Epithelial cell of esophagus (primary cell): ENCODE data around the gene KANTR.

ENCODE experiments used
- DNase-seq: peaks from one replicate; pipeline ENCODE4 v3.0.0; 2010; ENCODE audit warnings: low read depth
- H3K4me3 ChIP-seq: 2 replicates; pipeline ENCODE4 v1.5.1; 2011; ENCODE audit warnings: mild to moderate bottlenecking, low read length, control low read depth
- TF ChIP-seq, protein P1 (sequence below): IDR thresholded peaks from 2 replicates; pipeline ENCODE4 v1.5.1; 2011; ENCODE audit warnings: low read depth, mild to moderate bottlenecking, low read length, control low read depth, inconsistent platforms; ENCODE audit not compliant: insufficient read depth; ENCODE audit errors: missing control alignments

The KANTR gene

DNA sequence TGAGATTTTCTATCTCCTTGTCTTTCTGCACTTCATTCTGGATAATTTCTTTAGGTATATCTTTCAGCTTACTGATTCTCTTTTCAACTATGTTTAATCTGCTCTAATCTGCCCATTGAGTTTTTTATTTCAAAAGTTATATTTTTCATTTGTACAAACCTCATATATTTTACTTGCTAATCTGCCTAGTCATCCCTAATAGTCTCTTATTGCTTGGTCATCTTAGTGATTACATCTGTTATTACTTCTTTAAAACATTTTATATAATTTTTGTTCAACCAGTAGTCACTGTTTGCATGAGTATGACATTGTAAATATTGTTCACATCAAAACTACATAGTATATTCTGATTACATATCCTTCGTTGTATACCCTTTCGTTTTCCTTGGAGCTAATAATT, 32.4 kb downstream of the KANTR start:
- no peak for DNase-seq
- TF ChIP-seq, protein P1, sequence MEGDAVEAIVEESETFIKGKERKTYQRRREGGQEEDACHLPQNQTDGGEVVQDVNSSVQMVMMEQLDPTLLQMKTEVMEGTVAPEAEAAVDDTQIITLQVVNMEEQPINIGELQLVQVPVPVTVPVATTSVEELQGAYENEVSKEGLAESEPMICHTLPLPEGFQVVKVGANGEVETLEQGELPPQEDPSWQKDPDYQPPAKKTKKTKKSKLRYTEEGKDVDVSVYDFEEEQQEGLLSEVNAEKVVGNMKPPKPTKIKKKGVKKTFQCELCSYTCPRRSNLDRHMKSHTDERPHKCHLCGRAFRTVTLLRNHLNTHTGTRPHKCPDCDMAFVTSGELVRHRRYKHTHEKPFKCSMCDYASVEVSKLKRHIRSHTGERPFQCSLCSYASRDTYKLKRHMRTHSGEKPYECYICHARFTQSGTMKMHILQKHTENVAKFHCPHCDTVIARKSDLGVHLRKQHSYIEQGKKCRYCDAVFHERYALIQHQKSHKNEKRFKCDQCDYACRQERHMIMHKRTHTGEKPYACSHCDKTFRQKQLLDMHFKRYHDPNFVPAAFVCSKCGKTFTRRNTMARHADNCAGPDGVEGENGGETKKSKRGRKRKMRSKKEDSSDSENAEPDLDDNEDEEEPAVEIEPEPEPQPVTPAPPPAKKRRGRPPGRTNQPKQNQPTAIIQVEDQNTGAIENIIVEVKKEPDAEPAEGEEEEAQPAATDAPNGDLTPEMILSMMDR = no peak
- no peak overlapping the region for H3K4me3 ChIP-seq

DNA sequence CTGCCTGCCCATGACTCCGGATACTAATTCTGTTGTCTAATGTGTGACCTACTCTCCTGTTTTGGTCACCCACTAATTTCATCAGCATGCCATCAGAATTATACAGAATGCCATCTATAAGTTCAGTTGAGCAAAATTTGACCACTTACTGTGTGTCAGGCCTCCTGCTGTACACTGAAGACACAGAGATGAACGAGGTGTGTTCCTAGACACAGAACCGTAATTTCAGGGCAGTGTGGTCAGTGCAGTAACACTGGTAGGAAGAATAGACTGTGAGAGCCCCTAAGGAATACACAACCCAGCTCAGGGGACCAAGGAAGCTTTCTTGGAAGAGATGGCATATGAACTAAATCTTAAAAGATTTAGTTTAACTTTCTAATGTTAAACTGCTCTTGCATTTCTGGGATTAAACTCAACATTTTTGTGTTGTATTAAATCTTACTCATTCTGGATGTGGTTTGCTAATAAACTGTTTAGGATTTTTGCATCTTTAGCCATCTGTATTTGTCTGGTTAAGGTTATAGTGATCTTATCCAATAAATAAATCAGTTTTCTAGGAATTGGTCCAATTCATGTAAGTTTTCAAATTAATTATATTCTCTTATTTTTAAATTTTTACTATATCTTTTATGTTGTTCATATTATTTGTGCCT, 34.3 kb downstream of the KANTR start:
- TF ChIP-seq, protein P1 = no peak
- no peak for DNase-seq
- H3K4me3 ChIP-seq = no peak overlapping the region

DNA sequence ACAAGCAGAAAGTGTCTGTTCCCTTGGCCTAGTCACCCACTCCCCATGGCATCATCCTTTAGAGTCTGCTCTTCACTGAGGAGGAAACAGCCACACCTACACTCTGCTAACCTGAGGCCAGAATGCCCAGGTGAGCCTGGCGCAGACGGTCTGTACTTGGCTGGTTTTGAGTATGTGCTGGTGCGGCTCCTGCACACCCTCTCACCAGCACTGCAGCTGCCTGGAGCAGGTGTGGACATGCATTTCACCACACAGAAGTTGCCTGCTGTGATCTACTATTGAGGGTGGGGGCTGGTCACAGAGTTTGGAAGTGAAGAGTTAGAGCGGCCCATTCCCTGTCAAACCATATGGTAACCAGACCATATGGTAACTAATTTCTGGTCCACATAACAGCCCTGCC, 39.5 kb downstream of the KANTR start:
- TF ChIP-seq, protein P1 = no peak
- peak overlapping the region; percentile 3 for H3K4me3 ChIP-seq
- DNase-seq = peak; percentile 76

GRCh38 chrX:53135581-53135980, 41.6 kb downstream of the KANTR start:
- TF ChIP-seq, protein P1 = no peak
- H3K4me3 ChIP-seq = no peak overlapping the region
- no peak for DNase-seq

DNA sequence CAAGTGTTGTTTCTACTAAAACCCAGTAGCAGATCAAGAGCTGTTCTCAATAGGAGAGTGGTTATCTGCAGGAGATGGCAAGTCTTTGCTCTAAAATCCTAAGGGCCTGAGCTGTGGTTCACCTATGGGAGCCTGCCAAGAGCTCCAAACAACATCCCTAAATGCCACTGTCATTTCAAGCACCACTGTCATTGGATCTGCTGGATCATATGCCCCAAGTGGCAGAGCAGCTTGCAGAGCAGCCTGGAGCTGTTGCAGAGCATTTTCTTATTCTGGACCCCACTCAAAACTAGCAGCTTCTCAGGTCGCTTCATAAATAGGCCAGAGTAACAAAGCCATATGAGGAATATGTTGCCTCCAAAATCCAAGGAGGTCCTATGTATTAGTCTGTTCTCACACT, 59.6 kb downstream of the KANTR start:
- TF ChIP-seq, protein P1 = no peak
- no peak overlapping the region for H3K4me3 ChIP-seq
- DNase-seq = no peak

- DNase-seq = no peak
- TF ChIP-seq, protein P1 = no peak
- no peak overlapping the region for H3K4me3 ChIP-seq
Observed at GRCh38 chrX:53155512-53156206, 61.7 kb downstream of the KANTR start.

DNA sequence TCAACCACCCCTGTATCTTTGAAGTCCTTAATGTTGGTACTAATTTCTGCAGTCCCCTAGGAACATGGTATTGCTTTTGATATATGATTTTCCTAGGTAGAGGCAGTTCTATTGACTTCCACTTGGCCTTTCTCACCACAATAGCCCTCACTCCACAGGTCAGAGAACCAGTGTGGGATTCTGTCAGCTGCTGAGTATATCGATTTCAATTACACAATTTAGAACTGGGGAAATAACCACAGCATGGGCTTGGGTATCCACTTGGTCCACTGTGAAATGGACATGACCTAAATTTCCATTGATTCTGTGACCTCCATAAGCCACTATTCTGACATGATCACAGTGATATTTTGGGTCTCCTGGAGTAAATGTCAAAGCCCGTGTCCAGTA, 62.3 kb downstream of the KANTR start:
- no peak overlapping the region for H3K4me3 ChIP-seq
- TF ChIP-seq, protein P1 = no peak
- no peak for DNase-seq
